ENCODE results near the gene PPP2R3C.

DNA sequence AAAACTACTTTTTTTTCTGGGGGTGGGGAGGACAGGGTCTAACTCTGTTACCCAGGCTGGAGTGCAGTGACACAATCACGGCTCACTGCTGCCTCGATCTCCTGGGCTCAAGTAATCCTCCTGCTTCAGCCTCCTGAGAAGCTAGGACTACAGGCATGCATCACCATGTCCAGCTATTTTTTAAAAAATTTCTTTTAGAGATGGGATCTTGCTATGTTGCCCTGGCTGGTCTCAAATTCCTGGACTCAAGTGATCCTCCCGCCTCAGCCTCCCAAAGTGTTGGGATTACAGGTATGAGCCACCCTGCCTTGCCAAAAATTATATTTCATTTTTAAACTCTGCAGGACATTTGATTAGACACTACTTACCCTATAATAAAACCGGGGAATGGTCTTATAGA lies 5.5 kb downstream of the PPP2R3C start:
- TF ChIP-seq, protein P1, sequence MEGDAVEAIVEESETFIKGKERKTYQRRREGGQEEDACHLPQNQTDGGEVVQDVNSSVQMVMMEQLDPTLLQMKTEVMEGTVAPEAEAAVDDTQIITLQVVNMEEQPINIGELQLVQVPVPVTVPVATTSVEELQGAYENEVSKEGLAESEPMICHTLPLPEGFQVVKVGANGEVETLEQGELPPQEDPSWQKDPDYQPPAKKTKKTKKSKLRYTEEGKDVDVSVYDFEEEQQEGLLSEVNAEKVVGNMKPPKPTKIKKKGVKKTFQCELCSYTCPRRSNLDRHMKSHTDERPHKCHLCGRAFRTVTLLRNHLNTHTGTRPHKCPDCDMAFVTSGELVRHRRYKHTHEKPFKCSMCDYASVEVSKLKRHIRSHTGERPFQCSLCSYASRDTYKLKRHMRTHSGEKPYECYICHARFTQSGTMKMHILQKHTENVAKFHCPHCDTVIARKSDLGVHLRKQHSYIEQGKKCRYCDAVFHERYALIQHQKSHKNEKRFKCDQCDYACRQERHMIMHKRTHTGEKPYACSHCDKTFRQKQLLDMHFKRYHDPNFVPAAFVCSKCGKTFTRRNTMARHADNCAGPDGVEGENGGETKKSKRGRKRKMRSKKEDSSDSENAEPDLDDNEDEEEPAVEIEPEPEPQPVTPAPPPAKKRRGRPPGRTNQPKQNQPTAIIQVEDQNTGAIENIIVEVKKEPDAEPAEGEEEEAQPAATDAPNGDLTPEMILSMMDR (conservative IDR thresholded peaks at IDR 0.05; ENCODE audit: low read depth, low read length), result no peak
- TF ChIP-seq POLR2A (IDR thresholded peaks at IDR 0.05; ENCODE audit: low read depth, low read length) (no peak), MAZ (IDR thresholded peaks at IDR 0.05; ENCODE audit: borderline replicate concordance, low read depth, low read length) (no peak), CHD1 (IDR thresholded peaks at IDR 0.05; ENCODE audit: low read depth, low read length) (no peak), CEBPB (IDR thresholded peaks at IDR 0.05; ENCODE audit: low read depth, low read length) (no peak), MAFK (IDR thresholded peaks at IDR 0.05; ENCODE audit: low read depth, low read length) (no peak)
- TF ChIP-seq, protein P2, sequence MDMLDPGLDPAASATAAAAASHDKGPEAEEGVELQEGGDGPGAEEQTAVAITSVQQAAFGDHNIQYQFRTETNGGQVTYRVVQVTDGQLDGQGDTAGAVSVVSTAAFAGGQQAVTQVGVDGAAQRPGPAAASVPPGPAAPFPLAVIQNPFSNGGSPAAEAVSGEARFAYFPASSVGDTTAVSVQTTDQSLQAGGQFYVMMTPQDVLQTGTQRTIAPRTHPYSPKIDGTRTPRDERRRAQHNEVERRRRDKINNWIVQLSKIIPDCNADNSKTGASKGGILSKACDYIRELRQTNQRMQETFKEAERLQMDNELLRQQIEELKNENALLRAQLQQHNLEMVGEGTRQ (IDR thresholded peaks at IDR 0.05; ENCODE audit: low read depth, low read length), result no peak
